T-helper 1 cell (primary cell): ENCODE measurements around the gene DRC7.
"Not testable (repeated sequence)": the region's sequence is repeated elsewhere in the genome, so short reads cannot be mapped to it uniquely, and the experiment has no call there.

Source experiments
- DNase-seq, 5 donors: peaks; one replicate each; pipeline ENCODE4 v3.0.0-alpha.2; 2012 to 2020

DRC7 gene

GRCh38 chr16:57661510-57661909 lies 33.1 kb upstream of the DRC7 start:
- DNase-seq = no peak

- no peak for DNase-seq
Measured at GRCh38 chr16:57661936-57662906, 32.4 kb upstream of the DRC7 start.

GRCh38 chr16:57663436-57663835 lies 31.2 kb upstream of the DRC7 start:
- no peak for DNase-seq

GRCh38 chr16:57663917-57664661 lies 30.5 kb upstream of the DRC7 start:
- no peak for DNase-seq

GRCh38 chr16:57664662-57665025 lies 30.0 kb upstream of the DRC7 start:
- no peak for DNase-seq

GRCh38 chr16:57665541-57665940 lies 29.1 kb upstream of the DRC7 start:
- no peak for DNase-seq

- DNase-seq = no peak
Measured at GRCh38 chr16:57666353-57667047, 28.1 kb upstream of the DRC7 start.

- no peak for DNase-seq
Measured at GRCh38 chr16:57667048-57667525, 27.5 kb upstream of the DRC7 start.

DNA sequence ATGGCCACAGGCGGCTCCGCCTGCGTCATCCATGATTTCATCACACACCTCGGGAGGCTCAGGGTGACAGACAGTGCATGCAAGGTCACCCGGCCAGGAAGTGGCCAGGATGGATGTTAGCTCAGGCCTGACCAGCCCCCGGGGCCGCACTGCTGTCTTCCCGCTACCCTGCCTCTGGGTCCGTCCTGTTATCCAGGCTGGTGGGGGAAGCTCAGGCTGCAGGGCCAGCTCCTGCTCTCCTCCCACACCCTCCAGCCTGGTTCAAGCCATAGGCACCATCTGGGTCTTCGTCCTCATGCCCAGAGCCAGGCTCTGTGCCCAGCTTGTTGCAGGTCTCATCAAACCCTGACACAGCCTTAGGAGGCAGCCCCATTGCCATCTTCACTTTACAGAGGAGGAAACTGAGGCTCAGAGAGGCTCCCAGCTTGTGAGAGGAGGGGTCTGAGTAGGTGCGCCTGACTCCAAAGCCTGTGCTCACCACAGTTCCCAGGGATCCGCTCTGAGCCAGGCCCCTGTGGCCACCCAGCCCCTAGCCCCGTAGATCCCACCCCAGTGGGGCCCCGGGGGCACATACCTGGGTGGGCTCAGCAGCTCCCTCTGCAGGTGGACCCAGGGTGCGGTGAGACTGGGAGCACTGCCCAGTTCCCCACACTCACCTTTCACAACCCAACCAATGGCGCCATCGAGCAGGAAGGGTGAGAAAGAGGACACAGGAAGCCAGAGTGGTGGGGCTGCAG lies 26.9 kb upstream of the DRC7 start:
- DNase-seq = no peak

GRCh38 chr16:57668263-57668571 lies 26.4 kb upstream of the DRC7 start, which contains the start of gene ADGRG3:
TSS of gene ADGRG3 (plus strand) at chr16:57668306. CDS start at chr16:57668348, 42 bp downstream.
- no peak for DNase-seq

GRCh38 chr16:57668630-57669475 lies 25.8 kb upstream of the DRC7 start:
- DNase-seq = no peak

- DNase-seq = no peak
Measured at GRCh38 chr16:57669476-57670162, 25.0 kb upstream of the DRC7 start.

- DNase-seq = no peak
Measured at GRCh38 chr16:57670196-57670595, 24.4 kb upstream of the DRC7 start.

DNA sequence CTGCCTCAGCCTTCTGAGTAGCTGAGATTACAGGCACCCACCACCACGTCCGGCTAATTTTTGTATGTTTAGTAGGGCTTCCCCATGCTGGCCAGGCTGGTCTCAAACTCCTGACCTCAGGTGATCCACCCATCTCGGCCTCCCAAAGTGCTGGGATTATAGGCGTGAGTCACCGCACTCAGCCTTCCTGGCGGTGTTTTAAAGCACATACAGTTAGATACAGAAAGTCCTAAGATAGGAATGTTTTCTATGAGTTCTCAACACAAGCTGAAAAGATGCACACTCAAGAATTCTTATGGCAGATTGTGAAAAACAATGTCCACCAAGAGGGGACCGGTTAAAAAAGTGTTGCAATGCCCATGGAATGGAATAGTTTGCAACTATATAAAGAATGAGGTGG lies 23.2 kb upstream of the DRC7 start:
- not testable (repeated sequence) for DNase-seq

DNA sequence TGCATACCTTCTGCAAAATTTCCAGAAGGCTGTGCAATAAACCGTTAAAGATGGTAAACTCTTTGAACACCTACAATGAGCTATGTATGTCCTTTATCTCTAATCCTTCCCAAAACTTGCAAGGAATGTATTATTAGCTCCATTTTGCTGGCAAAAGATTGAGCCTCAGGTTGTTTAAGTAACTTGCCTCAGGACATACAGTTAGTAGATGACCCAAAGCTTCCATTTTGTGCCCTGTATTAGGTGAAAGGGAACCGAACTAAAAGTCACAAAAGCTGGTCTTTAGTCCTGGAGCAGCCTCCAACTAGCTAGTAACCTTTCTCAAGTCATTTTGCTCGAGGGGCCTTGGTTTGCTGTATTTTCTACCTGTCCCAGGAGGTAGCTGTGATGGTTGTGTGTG lies 22.2 kb upstream of the DRC7 start:
- no peak for DNase-seq

DNA sequence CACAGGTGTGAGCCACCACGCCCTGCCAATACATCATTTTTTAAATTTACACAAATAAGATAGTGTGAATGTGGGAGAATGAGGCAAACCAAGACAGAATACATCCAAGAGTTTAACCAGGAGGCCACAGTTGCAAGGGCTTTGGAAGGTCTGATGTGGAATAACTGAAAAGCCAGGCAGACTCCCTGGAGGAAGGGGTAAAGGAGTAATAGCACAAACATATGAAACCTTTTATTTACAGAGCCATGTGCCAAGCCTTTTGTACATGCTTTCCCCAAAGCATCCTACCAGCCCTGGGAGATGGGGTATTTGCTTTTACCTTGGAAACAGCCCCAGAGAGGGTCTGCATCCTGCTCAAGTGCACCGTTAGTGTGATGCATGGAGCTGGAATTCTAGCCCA lies 21.8 kb upstream of the DRC7 start:
- DNase-seq = no peak

DNA sequence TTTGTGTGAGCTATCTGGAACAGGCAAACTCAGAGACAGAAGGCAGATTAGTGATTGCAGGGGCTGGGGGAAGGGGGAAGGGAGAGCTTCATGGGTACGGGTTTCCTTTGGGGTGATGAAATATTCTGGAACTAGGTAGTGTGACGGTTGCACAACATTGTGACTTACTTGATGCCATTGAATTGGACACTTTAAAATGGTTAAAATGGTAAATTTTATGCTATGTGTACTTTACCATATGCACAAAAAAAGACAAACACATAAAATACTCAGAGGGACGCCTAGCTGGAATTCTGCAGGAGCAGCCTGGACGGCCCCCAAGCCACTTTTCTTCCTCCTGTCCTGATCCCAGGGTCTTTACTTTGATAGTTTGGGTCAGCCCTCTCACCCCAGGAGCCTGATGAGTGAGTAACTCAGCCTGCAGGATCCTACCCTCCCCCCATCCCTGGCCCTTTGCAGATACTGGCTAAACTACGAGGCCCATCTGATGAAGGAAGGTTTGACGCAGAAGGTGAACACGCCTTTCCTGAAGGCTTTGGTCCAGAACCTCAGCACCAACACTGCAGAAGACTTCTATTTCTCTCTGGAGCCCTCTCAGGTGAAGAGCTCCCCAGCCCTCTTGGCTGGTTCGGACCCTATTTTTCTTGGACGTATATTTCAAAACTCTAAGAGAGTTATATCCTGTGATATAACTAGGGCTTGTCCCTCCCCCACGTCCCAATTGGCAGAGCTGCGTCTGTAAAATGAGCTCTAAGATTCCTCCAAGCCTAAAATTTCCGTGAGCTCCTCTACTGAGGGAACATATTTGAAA lies 18.7 kb upstream of the DRC7 start:
- no peak for DNase-seq

- DNase-seq = no peak
Measured at GRCh38 chr16:57676553-57677085, 18.0 kb upstream of the DRC7 start.

DNA sequence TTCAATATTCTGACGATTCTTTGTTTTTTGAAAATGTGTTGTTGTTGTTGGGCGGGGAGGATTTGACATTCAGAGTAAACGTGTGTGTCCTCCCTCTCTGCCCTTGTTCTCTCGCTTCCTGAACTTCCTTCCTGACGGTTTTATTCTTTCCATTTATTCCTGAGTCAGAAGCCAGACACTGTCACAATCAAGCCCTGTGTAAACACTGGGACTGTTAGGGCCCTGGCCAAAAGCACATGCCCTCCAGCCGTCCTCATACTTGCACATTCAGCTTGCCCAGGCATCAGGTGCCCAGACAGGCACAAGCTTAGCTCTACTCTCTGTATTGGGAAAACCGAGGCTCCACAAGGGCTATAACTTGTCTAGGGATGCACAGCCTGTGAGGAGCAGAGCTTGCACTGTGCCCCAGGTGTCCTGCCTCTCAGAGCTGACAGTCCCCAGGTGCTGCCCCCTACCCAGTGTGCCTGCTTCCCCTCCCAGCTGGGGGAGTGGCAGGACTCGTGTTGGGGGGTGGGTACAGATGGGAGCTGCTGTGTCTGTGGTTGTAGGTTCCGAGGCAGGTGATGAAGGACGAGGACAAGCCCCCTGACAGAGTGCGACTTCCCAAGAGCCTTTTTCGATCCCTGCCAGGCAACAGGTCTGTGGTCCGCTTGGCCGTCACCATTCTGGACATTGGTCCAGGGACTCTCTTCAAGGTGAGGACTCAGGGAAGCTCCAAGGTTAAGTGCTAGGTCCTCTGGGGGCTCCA lies 16.8 kb upstream of the DRC7 start:
- no peak for DNase-seq
